DND-41 (cell line): Measurements from ENCODE around the gene LRFN2.

Experiments used
- ATAC-seq: fragments of 200-7000 bp; cut with Tn5 transposase; 3 replicates; pipeline ENCODE4 v1.9.1; 2021; ENCODE audit warnings: low read depth; ENCODE audit not compliant: insufficient read depth
- DNase-seq: peaks from one replicate; pipeline ENCODE4 v3.0.0-alpha.2; 2020
- H2AFZ ChIP-seq: 2 replicates; pipeline ENCODE4 v1.6.0; 2012; ENCODE audit warnings: low read depth, low read length
- H3K27ac ChIP-seq: 2 replicates; pipeline ENCODE4 v1.5.1; 2012; ENCODE audit warnings: low read length, inconsistent platforms
- H3K27me3 ChIP-seq: fragments of 200-600 bp; sonication (generic); 2 replicates; pipeline ENCODE4 v1.6.0; 2012; ENCODE audit warnings: low read length, mild to moderate bottlenecking, inconsistent platforms; ENCODE audit not compliant: insufficient read depth, poor library complexity
- H3K36me3 ChIP-seq: 2 replicates; pipeline ENCODE4 v1.5.1; 2012; ENCODE audit warnings: low read length, inconsistent platforms; ENCODE audit not compliant: insufficient read depth
- H3K4me1 ChIP-seq: 2 replicates; pipeline ENCODE4 v1.5.1; 2012; ENCODE audit warnings: mild to moderate bottlenecking, low read length; ENCODE audit not compliant: insufficient read depth
- H3K4me2 ChIP-seq: 2 replicates; pipeline ENCODE4 v1.6.0; 2012; ENCODE audit warnings: mild to moderate bottlenecking, moderate library complexity, low read length, inconsistent platforms; ENCODE audit not compliant: insufficient read depth
- H3K4me3 ChIP-seq, 2 experiments: fragments of 200-600 bp in 1 of 2; shearing (Covaris generic) in 1 of 2; 2 replicates each; pipeline ENCODE4 v1.5.1; 2012 to 2016; ENCODE audit warnings: inconsistent platforms in 2 of 2, low read length in 2 of 2, mild to moderate bottlenecking in 2 of 2, low read depth in 1 of 2, moderate library complexity in 1 of 2
- H3K79me2 ChIP-seq: 2 replicates; pipeline ENCODE4 v1.6.0; 2012; ENCODE audit warnings: low read length, inconsistent platforms; ENCODE audit not compliant: insufficient read depth
- H3K9ac ChIP-seq: 2 replicates; pipeline ENCODE4 v1.6.0; 2012; ENCODE audit warnings: low read depth, mild to moderate bottlenecking, inconsistent platforms, low read length, moderate library complexity
- H3K9me3 ChIP-seq: 2 replicates; pipeline ENCODE4 v1.5.1; 2012; ENCODE audit warnings: low read length, moderate library complexity, mild to moderate bottlenecking, inconsistent platforms; ENCODE audit not compliant: insufficient read depth, severe bottlenecking
- H4K20me1 ChIP-seq: 2 replicates; pipeline ENCODE4 v1.6.0; 2012; ENCODE audit warnings: low read length; ENCODE audit not compliant: insufficient read depth
- CTCF ChIP-seq: IDR thresholded peaks from 2 replicates; pipeline ENCODE4 v1.5.1; 2012; ENCODE audit warnings: borderline replicate concordance, low read length, moderate library complexity, mild to moderate bottlenecking; ENCODE audit not compliant: poor library complexity, severe bottlenecking; ENCODE audit errors: extremely low read depth
- EZH2 ChIP-seq: IDR thresholded peaks from 3 replicates; pipeline ENCODE4 v1.6.1; 2012; ENCODE audit warnings: borderline replicate concordance, low read depth, mild to moderate bottlenecking, moderate library complexity, low read length, inconsistent platforms; ENCODE audit not compliant: severe bottlenecking

Gene LRFN2

DNA sequence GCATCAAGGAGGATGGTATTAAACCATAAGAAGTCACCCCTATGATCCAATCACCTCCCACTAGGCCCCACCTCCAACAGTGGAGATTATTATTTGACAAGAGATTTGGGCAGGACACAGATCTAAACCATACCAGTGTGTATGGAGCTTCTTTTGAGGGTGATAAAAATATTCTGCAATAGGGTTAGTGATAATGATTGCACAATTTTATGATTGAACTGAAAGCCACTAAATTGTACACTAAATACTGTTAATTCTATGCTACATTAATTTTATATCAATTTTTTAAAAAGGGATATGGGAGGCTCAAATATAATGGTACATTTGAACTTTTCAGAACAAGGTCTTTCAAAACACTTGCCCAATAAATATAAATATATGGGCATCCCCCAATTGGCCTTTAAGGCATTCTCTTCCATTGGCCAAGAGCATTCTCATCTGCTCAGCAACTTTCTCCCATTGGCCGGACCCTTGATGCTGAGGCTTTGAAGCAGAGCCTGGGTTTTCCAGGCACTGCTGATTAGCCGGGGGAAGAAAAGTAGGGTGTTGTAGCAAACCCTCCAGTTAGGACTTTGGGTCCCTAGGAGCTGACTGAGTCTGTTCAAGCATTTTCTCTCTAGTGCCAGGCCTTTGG is 209.9 kb downstream of the LRFN2 start:
- peaks cover 3% of the 10 kb centered on the region for H3K9me3 ChIP-seq
- no peaks in the 10 kb centered on the region for H3K79me2 ChIP-seq
- peak; percentile 2 for DNase-seq
- no peaks in the 10 kb centered on the region for H3K27me3 ChIP-seq
- H3K9ac ChIP-seq, result no peak overlapping the region
- ATAC-seq, result no peak
- no peaks in the 10 kb centered on the region for H3K36me3 ChIP-seq
- H3K4me3 ChIP-seq, result no peak overlapping the region
- H3K4me1 ChIP-seq, result peaks cover 11% of the 10 kb centered on the region
- no peak overlapping the region for H3K27ac ChIP-seq
- H3K4me2 ChIP-seq, result no peak overlapping the region
- H2AFZ ChIP-seq, result no peak overlapping the region
- no peaks in the 10 kb centered on the region for H4K20me1 ChIP-seq
- TF ChIP-seq EZH2 (no peak), CTCF (no peak)

DNA sequence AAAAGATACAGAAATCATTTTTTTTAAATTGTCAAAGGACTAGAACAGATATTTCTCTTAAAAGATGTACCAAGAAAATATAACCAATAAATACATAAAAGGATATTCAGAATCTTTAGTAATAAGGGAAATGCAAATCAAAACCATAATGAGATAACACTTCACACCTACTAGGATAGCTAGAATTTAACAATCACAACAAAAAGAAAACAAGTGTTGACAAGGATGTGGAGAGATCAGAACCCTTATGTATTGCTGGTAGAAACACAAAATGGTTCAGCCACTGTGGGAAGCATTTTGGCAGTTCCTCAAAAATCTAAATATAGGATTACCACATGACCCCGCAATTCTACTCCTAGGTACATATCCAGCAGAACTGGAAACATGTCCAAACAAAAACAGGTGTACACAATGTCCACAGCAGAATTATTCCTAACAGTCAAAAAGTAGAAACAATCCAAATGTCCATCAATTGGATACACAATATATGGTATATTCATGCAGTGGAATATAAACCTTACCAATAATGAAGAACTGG is 211.0 kb downstream of the LRFN2 start:
- no peak overlapping the region for H3K4me2 ChIP-seq
- DNase-seq (no peak), ATAC-seq (no peak)
- H3K9ac ChIP-seq, result no peak overlapping the region
- no peaks in the 10 kb centered on the region for H4K20me1 ChIP-seq
- no peak overlapping the region for H3K4me3 ChIP-seq
- no peaks in the 10 kb centered on the region for H3K79me2 ChIP-seq
- H3K4me1 ChIP-seq, result peaks cover 22% of the 10 kb centered on the region
- peaks cover 3% of the 10 kb centered on the region for H3K9me3 ChIP-seq
- H3K27me3 ChIP-seq, result no peaks in the 10 kb centered on the region
- H3K36me3 ChIP-seq, result no peaks in the 10 kb centered on the region
- H3K27ac ChIP-seq, result no peak overlapping the region
- no peak for TF ChIP-seq CTCF
- no peak for TF ChIP-seq EZH2
- no peak overlapping the region for H2AFZ ChIP-seq

- Histone ChIP-seq H3K27me3 (no peaks in the 10 kb centered on the region), H3K4me3 (no peak overlapping the region), H3K9ac (no peak overlapping the region), H3K36me3 (no peaks in the 10 kb centered on the region), H3K4me2 (no peak overlapping the region), H3K4me1 (peaks cover 49% of the 10 kb centered on the region), H3K79me2 (no peaks in the 10 kb centered on the region), H3K9me3 (peaks cover 4% of the 10 kb centered on the region), H4K20me1 (no peaks in the 10 kb centered on the region), H3K27ac (no peak overlapping the region), H2AFZ (no peak overlapping the region)
- DNase-seq (no peak), ATAC-seq (no peak)
- TF ChIP-seq CTCF, result no peak
- no peak for TF ChIP-seq EZH2
Measured at GRCh38 chr6:40373267-40373666, 213.9 kb downstream of the LRFN2 start.

DNA sequence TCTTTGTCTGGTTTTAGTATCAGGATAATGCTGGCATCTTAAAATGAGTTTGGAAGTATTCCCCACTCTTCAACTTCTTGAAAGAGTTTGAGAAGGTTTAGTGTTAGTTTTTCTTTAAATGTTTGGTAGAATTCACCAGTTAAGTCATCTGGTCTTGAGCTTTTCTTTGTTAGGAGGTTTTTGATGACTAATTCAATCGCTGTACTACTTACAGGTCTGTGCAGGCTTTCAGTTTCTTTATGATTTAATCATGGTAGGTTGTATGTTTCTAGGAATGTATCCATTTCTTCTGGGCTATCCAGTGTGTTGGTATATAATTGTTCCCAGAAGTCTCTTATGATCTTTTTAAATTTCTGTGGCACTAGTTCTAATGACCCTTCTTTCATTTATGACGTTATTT is 215.5 kb downstream of the LRFN2 start:
- TF ChIP-seq EZH2, result no peak
- no peak for TF ChIP-seq CTCF
- H2AFZ ChIP-seq, result no peak overlapping the region
- H3K27me3 ChIP-seq, result no peaks in the 10 kb centered on the region
- H3K4me1 ChIP-seq, result peaks cover 49% of the 10 kb centered on the region
- H3K4me2 ChIP-seq, result no peak overlapping the region
- no peak overlapping the region for H3K27ac ChIP-seq
- no peak overlapping the region for H3K4me3 ChIP-seq
- H3K36me3 ChIP-seq, result no peaks in the 10 kb centered on the region
- H4K20me1 ChIP-seq, result no peaks in the 10 kb centered on the region
- no peaks in the 10 kb centered on the region for H3K79me2 ChIP-seq
- no peak for DNase-seq
- no peak overlapping the region for H3K9ac ChIP-seq
- peak; percentile 31; the same call in 2 of the 3 replicates for ATAC-seq
- H3K9me3 ChIP-seq, result peaks cover 10% of the 10 kb centered on the region
